RWPE1 (cell line): ENCODE data around the gene STMND1.

ENCODE experiments used
- CTCF ChIA-PET: fragments of 350-600 bp; sonication (Branson Sonifier 250); formaldehyde crosslinking; extraction: SDS; loops from one replicate; lab custom pipeline; 2021; lab: Yijun Ruan, JAX
- POLR2A ChIA-PET: fragments of 400-600 bp; formaldehyde crosslinking; extraction: SDS; loops from one replicate; lab custom pipeline; 2020; ENCODE audit warnings: antibody characterized with exemption; ENCODE audit not compliant: low non-redundant PET; lab: Yijun Ruan, JAX
- DNase-seq: peaks from one replicate; pipeline ENCODE4 v3.0.0; 2012; ENCODE audit warnings: low spot score
- H3K27ac ChIP-seq: fragments of 450-650 bp; 2 replicates; pipeline ENCODE4 v1.5.1; 2017
- TF ChIP-seq, protein P1 (sequence below): fragments of 450-650 bp; conservative IDR thresholded peaks from 2 replicates; pipeline ENCODE4 v1.5.1; 2017; ENCODE audit warnings: low read depth, mild to moderate bottlenecking

Gene STMND1

DNA sequence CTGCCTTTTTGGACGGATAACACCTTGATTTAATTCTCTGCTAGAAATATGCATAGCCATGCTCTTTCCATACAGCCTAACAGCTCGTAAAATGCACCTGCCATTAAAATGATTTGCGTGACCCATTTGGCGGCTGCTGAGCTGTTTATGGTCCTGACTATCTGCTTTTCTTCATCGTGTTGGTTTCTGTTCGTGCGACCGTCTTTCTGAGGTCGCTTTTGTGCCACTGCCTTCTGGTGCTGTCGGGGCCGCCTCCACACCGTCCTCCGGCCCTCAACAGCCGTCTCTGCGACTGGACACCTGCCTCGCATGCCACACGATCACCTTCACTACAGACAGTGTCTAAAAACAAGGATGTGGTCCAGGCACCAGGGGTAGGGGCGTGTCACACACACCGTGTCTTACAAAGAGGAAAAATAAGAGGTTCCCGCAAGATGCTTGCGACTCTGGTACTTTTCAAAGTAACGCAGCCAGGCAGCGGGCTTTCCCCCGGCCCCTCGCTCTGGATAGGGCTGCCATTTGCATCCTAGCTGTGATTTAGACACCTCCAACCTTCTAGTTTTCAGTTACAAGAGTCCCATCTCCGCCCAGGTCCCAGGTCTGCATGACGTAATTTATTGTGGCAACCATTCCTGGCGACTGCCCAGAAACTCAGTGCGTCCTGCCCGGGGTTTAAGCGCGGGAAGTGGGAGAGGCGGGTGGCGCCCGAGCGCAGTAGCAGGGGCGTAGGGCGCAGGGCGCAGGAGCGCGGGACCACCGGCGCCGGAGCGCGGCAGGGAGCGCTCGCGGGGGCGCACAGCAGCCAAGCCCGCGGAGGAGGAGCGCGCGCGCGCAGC is at the start of gene STMND1:
Gene STMND1 (plus strand): TSS at position 629 of the 836 bp plus-strand sequence. CDS start 208 bp downstream, outside the sequence.
- no peak within 1 kb of the TSS for H3K27ac ChIP-seq
- TF ChIP-seq, protein P1, sequence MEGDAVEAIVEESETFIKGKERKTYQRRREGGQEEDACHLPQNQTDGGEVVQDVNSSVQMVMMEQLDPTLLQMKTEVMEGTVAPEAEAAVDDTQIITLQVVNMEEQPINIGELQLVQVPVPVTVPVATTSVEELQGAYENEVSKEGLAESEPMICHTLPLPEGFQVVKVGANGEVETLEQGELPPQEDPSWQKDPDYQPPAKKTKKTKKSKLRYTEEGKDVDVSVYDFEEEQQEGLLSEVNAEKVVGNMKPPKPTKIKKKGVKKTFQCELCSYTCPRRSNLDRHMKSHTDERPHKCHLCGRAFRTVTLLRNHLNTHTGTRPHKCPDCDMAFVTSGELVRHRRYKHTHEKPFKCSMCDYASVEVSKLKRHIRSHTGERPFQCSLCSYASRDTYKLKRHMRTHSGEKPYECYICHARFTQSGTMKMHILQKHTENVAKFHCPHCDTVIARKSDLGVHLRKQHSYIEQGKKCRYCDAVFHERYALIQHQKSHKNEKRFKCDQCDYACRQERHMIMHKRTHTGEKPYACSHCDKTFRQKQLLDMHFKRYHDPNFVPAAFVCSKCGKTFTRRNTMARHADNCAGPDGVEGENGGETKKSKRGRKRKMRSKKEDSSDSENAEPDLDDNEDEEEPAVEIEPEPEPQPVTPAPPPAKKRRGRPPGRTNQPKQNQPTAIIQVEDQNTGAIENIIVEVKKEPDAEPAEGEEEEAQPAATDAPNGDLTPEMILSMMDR, result no peak
- peak; percentile 29 for DNase-seq
- CTCF ChIA-PET, result interaction anchor here (0.6 kb wide), 1 partner anchor 230 kb away, joined by 4 read pairs; no protein-coding TSS in a partner anchor
- POLR2A ChIA-PET, result no interaction called here

DNA sequence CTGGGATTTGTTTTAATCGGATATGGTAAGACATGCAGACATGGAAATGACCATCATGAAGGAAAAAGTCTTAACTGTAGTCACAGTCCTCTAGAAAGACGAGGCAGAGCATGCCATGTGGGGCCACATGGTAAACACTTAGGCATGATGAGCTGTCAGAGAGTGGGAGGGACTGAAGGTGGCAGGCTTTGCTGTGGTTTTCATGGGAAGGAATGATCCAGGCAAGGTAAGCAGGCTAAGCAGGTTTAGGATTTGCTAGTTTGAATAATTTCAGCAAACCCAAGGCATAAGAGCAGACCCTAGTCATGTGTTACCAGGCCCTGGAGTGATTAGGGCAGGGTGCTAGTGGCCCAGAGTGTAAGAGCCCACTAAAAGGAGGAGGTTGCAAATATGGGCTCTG is 47.2 kb upstream of the STMND1 start:
- TF ChIP-seq, protein P1, result no peak
- no peak overlapping the region for H3K27ac ChIP-seq
- ChIA-PET CTCF (no interaction called here), POLR2A (no interaction called here)
- peak; percentile 14 for DNase-seq

DNA sequence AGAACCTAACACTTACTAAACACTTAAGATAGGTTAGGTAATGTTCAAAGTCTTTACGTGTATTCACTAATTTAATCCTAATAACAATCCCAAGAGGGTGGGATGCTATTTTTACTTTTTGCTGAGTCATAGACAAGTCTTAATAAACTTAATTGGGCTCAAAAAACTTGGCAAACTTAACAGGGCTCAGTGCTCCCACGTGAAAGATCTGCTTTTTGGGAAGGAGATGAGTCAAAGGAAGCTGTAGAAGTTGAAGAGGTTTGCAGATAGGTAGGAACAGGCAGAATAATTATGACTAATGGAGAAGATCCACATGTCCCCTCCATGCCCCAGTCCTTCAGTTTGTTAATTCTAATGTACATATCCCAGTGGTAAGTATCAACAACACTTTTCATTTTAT is 44.5 kb upstream of the STMND1 start:
- DNase-seq, result peak; percentile 14
- CTCF ChIA-PET, result interaction anchor here (0.7 kb wide), 1 partner anchor 145 kb away, joined by 3 read pairs; no protein-coding TSS in a partner anchor
- TF ChIP-seq, protein P1, result no peak
- POLR2A ChIA-PET, result no interaction called here
- H3K27ac ChIP-seq, result peak overlapping the region; percentile 53

DNA sequence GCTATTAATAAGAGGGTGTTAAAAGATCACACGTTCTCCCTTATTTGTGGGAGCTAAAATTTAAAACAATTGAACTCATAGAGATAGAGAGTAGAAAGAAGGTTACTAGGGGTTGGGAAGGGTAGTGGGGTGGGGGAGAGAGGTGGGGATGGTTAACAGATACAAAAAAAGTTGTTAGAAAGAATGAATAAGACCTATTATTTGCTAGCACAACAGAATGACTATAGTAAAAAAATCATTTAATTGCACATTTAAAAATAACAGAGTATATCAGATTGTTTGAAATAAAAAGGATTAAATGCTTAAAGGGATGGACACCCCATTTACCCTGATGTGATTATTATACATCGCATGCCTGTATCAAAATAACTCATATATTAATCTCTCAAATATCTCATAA is 43.3 kb upstream of the STMND1 start:
- ChIA-PET POLR2A (no interaction called here), CTCF (no interaction called here)
- no peak overlapping the region for H3K27ac ChIP-seq
- no peak for DNase-seq
- TF ChIP-seq, protein P1, result no peak

DNA sequence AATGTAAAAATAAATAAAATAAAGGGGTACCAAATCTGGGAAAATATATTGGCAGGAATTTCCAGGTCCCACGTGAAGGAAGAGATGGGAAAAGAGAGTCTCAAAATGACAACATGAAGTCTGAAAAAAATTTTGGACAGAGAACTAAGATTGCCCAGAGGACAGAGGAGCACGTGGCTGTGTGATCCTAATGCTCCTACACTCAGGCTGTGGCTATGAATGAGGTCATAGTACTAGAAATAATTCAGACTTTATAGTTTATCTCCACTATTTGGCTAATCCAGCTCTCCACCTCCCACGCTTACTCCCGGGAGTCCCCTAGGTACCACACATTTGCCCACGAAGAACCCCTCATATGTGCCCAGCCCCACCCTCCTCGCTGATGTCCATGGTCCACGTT is 42.8 kb upstream of the STMND1 start:
- no peak overlapping the region for H3K27ac ChIP-seq
- TF ChIP-seq, protein P1, result no peak
- ChIA-PET CTCF (no interaction called here), POLR2A (no interaction called here)
- no peak for DNase-seq

DNA sequence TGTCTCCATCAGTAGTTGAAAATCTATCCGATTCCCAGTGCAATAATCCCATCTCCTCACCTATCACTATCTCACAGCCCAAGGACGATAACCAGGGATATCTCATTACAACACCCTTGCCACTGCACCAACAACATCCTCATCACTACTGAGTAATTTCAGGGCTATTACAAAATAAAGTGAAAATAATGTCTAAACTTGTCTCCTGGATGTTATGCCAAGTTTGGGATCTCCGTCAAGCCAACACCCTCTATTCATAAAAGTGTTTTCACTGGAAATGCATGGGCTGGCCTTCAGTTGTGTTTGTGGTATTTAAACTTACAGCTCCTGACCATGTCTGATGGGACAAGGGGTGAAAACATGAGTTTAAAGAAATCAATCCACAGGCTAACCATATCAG is 42.0 kb upstream of the STMND1 start:
- ChIA-PET CTCF (interaction anchor here (0.7 kb wide), 1 partner anchor 289 kb away, joined by 4 read pairs; no protein-coding TSS in a partner anchor), POLR2A (no interaction called here)
- no peak overlapping the region for H3K27ac ChIP-seq
- DNase-seq, result peak; percentile 72
- TF ChIP-seq, protein P1, result no peak
